Epithelial cell of esophagus (primary cell): ENCODE data around the gene MEGF11.
A peak's percentile ranks its signal among the peaks of the same experiment; 100 is the strongest.
"Not testable (repeated sequence)": the region's sequence is repeated elsewhere in the genome, so short reads cannot be mapped to it uniquely, and the experiment has no call there.

ENCODE experiments used
- DNase-seq: peaks from one replicate; pipeline ENCODE4 v3.0.0; 2010; ENCODE audit warnings: low read depth
- H3K4me3 ChIP-seq: 2 replicates; pipeline ENCODE4 v1.5.1; 2011; ENCODE audit warnings: mild to moderate bottlenecking, low read length, control low read depth
- TF ChIP-seq, protein P1 (sequence below): IDR thresholded peaks from 2 replicates; pipeline ENCODE4 v1.5.1; 2011; ENCODE audit warnings: low read depth, mild to moderate bottlenecking, low read length, control low read depth, inconsistent platforms; ENCODE audit not compliant: insufficient read depth; ENCODE audit errors: missing control alignments

Gene MEGF11

DNA sequence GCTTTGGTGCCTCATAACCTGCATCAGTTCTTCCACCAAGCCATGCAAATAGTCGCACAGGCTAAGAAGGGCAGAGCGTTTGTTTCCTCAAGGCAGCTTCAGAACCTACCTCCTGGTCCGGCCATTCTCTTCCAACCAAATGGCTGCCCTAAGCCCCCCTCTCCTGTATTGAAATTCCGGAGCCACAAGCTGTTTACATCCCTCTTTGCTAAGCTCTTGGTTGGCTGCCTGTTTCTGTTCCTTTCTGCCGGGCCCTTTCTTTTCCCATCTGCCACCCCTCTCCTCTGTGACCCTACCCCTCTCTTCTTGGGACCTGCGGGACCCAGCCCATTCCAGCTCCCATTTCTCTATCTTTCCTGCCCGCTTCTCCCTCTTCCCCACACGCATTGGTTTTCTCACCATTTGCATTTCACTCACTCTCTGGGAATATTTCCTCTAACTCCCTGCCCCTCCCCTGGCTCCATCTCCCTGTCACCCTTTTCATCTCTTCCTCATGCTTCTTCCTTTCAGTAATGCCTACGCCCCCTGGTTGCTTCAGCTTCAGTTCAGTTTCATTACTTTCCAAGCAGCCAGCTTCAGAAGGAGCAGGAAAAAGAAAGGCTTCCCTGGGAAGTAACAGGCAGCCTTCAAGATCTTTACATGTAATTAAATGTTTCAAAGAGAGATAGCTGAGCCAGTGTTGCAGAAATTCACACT is 270.8 kb downstream of the MEGF11 start:
- no peak overlapping the region for H3K4me3 ChIP-seq
- no peak for DNase-seq
- TF ChIP-seq, protein P1, sequence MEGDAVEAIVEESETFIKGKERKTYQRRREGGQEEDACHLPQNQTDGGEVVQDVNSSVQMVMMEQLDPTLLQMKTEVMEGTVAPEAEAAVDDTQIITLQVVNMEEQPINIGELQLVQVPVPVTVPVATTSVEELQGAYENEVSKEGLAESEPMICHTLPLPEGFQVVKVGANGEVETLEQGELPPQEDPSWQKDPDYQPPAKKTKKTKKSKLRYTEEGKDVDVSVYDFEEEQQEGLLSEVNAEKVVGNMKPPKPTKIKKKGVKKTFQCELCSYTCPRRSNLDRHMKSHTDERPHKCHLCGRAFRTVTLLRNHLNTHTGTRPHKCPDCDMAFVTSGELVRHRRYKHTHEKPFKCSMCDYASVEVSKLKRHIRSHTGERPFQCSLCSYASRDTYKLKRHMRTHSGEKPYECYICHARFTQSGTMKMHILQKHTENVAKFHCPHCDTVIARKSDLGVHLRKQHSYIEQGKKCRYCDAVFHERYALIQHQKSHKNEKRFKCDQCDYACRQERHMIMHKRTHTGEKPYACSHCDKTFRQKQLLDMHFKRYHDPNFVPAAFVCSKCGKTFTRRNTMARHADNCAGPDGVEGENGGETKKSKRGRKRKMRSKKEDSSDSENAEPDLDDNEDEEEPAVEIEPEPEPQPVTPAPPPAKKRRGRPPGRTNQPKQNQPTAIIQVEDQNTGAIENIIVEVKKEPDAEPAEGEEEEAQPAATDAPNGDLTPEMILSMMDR: no peak

DNA sequence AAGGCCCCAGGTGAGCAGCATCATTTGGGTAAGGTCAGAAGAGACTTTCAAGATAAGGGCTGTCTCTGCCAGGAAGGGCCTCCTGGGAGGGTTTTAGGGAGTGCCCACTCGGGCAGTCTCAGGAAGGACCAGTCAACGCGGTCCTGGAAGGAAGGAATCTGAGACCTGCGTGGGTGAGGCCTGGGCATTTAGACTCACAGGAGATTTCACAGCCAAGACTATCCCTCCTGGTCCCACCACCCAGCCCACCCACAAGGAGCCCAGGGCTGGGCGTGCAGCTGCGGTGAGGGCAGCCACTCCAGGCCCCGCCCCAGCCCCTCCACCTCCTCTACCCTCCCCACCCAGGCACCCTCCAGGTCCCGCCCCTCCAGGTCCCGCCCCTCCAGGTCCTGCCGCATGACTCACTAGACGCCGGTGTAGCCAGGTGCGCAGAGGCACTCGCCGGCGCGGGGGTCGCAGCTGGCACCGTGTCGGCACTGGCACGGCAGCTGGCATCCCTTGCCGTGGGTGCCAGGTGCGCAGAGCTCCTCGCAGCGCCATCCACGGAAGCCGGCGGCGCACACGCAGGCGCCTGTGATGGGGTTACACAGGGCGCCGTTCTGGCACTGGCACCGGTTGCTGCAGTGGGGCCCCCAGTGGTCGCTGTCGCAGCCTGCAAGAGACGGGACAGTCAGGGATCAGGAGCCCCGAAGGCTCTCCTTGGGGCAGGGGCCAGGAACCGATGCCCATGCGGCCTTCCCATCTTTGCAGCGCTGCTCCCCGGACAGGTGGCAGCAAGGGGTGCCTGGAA is 271.5 kb downstream of the MEGF11 start:
- DNase-seq: peak; percentile 59
- no peak overlapping the region for H3K4me3 ChIP-seq
- TF ChIP-seq, protein P1: no peak

DNA sequence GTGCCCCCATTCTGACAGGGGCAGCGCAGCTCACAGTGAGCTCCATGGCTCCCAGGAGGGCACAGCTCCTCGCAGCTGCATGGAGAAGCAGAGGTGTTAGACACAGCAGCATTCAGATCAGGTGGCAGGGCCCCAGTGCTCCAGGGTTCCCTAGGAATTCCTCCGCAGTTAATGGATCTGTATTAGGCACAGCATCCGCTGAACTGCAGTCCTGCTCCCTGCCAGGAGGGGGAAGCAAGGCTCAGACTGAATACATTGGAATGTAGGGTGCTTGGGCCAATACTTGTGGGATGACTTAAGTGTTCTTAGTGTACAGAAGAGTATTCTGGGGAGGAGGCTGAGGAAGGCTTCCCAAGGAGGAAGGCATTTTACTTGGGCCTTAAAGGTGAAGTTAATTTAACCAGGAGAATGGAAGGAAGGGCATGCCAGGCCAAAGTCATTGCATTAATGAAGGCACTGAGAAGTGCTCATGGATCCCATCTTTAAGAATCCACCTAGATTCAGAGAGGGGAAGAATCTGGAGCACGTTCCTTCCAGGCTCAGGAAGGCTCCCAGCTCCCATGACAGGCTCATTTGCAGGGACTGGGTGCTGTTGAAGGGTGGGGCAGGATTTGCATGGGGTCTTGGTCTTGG is 272.6 kb downstream of the MEGF11 start:
- peak; percentile 89 for DNase-seq
- TF ChIP-seq, protein P1: peak; percentile 95
- H3K4me3 ChIP-seq: no peak overlapping the region

DNA sequence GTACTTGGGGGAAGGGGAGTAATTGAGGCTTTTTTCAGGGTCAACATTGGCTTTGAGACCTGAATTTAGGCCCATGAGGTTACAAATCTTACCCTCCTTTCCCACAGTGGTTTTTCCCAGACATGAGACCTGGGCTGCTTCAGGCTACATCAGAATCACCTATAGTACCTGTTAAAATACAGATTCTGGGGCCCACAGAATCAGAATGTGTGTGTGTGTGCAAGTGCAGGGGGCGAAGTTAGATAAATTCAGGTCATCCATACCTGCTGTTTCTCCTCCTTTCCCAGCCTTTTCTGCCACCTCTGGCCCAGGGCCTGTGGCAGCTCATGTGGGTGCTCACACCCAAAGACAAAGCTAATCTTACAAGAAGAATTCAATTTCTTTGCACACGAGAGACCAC is 273.7 kb downstream of the MEGF11 start:
- no peak overlapping the region for H3K4me3 ChIP-seq
- DNase-seq: no peak
- TF ChIP-seq, protein P1: no peak

DNA sequence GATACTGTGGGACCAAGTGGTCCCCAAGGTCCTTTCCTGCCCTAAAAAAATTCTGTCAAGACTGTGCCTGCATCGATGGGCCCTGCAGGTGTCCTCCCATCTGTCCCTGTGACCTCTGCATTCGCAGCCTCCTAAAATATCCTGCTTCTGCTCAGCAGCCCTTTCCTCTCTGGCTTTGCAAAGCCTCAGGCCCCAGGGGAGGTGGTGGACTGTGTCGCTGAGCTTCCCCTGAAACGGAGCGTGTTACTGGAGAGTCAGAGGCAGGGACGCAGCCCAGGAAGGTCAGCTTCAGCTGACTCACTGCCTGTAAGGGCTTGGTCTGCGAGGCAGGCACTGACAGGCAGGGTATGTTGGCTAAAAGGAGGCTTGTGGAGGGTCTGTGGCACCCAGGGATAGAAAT is 274.2 kb downstream of the MEGF11 start:
- TF ChIP-seq, protein P1: no peak
- peak; percentile 79 for DNase-seq
- H3K4me3 ChIP-seq: no peak overlapping the region

DNA sequence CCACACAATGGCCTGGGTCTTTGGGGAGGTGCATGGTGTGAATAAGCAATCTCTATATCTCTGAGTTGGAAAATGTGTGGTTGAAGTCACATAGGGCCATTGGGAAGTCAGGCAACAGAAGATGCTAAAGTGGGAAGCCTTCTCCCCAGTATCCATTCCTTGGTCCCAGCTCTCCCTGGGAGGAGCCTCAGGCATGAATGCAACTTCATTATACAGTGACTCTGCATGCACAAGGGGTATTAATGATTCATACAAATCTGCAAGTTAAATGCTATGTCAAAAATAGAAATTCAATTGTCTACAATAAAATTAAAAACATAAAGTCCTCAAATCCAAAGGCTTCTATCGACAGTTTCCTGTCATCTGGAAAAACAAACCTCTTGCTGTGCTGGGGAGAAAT is 275.4 kb downstream of the MEGF11 start:
- no peak for DNase-seq
- TF ChIP-seq, protein P1: no peak
- H3K4me3 ChIP-seq: no peak overlapping the region

DNA sequence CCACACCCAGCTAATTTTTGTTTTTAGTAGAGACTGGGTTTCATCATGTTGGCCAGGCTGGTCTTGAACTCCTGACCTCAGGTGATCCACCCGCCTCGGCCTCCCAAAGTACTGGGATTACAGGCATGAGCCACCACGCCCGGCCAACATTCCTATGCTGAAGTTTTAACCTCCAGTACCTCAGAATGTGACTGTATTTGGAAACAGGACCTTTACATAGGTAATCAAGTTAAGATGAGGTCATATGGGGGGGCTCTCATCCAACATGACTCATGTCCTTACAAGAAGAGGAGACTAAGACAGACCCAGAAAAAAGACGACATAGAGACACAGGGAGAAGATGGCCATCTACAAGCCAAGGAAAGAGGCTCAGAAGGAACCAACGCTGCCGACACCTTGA is 277.4 kb downstream of the MEGF11 start:
- H3K4me3 ChIP-seq, DNase-seq: not testable (repeated sequence)
